GM21423 (cell line): ENCODE results near the gene TMED4.

ENCODE experiments used
- ATAC-seq: cut with Tn5 transposase; IDR thresholded peaks from one replicate; pipeline ENCODE4 v1.9.1; 2021; ENCODE audit warnings: mild to moderate bottlenecking, moderate library complexity; ENCODE audit not compliant: unreplicated experiment

TMED4 gene

DNA sequence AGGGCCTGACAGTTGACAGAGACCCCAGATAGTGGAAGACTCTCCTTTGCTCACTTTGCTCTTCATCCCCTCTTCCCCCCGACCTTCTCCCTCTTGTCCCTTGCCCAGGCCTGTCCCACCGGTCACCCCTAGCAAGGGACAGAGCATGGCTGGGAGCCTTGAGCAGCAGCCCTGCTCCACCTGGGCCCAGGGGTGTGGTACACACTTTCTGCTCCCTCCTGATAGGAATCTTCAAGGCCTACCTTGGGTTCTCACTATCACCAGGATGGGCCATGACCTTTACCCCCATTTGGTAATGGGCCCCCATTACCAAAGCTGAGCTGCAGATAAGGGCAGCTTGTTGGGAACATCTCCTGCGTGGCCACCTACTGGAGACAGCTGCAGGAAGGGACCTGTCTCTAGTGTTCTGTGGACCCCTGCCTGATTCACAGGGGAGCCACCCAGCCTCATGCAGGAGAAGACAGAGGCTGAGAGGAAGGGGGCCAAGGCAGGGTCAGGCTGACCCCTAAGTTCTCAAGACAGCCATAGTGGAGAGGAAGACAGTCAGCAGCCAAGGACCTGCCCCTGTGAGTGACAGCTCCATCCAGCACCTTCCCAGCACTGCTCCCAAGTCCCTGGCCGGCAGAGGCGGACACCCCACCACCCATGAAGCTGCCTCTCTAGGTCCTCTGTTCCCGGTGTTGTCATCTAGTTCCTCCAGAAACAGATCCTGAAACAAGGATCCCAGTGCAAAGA lies 40.0 kb downstream of the TMED4 start:
- no peak for ATAC-seq

DNA sequence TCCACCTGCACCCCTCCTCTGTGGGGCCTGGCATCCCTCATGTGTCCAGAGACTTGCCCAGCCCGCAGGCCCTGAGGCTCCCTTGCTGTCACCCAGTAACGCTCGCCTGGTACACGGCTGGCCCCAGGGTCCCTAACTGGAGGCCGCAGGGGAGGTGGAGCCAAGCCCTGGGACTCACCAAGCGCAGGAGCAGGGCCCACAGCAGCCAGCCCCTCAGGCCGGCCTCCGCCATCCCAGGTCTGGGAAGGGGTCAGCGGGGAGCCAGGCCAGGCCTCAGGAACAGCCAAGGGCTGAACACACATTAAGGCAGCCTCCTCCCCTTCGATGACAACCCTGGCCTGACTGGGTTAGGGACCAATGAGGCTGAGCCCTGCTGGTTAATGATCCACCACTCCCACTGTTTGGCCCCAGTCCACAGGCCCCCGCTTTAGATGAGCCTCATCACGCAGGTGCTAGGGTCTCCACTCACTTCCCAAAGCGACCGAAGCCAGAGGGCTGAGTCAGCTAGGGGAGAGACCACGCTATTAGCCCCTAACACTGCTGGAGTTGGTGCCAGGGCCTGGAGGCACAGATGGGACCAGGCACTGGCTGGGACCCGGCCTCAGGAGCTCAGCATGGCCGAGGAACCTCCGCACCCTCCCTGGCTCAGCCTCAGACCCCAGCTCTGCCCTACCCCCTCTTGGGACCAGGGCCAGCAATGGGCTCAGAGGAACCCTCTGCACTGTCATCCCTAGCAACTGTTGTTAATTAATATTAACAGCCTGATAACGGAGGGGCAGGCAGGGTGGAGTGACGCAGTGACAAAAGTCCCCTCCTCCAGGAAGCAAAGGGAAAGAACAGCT lies 40.8 kb downstream of the TMED4 start, which contains the start of gene NPC1L1:
TSS of gene NPC1L1 (minus strand) at position 303 of the 842 bp plus-strand sequence. CDS start at position 232, 71 bp downstream.
- no peak for ATAC-seq

GRCh38 chr7:44540592-44541027 lies 41.4 kb downstream of the TMED4 start:
- ATAC-seq, result no peak

- ATAC-seq, result no peak
These were observed 42.1 kb downstream of the TMED4 start for GRCh38 chr7:44539669-44540506.

DNA sequence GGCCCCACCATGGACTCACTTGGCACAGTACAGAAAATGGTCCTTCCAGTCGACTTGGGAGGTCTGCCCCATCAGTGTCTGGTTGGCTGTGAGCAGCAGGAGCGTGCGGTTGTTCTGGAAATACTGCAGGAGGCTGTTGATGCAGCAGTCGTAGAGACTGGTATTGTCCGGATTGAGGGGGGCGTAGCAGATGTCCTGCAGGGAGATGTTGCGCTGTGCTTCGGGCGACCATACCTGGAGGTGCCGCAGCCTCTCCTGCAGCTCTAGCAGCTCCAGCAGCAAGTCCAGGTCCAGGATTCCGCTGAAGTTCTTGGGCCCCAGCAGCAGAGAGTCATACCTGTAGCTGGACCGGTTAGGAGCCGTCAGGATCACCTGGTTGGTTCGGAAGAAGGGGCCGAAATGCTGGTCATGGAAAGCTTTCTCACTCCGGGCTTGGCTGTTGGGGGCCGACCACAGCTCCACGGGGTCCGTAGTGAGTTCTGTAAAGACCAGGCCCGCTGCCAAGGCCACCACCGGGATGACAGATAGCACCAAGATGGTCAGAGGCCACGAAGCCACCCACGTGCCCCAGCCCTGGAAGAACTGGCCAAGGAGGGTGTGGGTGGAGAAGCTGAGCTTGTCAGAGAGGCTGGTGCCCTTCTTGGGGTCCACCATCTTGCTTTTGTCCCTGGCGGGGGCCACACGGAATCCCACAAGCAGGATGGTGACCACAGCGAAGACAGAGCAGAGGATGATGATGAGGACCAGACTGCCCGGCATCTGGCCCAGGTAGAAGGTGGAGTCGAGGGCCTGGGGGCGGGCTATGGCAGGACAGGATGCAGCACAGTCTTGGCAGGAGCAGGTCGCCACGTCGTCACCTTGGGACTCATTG lies 43.0 kb downstream of the TMED4 start:
- no peak for ATAC-seq

GRCh38 chr7:44538093-44538797 lies 43.8 kb downstream of the TMED4 start:
- ATAC-seq, result no peak

DNA sequence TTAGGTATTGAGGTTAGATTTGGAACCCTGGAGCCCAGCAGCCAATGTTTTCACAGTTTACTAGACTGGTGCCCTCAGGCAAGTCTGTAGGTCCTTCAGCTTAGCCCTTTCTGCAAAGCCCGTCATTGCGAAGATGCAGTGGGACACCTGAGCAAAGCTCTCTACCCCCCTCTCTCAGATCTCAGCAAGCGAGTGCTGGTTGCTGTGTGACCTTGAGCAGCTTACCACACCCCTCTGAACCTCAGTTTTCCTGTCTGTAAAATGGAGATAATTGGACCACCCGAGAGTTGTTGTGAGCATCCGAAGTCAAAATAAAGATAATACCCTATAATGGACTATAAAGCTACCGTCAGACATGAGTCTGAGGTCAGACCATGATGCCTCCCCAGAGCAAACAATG lies 44.6 kb downstream of the TMED4 start:
- ATAC-seq, result no peak

- ATAC-seq, result no peak
These were observed 45.9 kb downstream of the TMED4 start for GRCh38 chr7:44536090-44536489.

- no peak for ATAC-seq
These were observed 46.5 kb downstream of the TMED4 start for GRCh38 chr7:44535348-44536064.

DNA sequence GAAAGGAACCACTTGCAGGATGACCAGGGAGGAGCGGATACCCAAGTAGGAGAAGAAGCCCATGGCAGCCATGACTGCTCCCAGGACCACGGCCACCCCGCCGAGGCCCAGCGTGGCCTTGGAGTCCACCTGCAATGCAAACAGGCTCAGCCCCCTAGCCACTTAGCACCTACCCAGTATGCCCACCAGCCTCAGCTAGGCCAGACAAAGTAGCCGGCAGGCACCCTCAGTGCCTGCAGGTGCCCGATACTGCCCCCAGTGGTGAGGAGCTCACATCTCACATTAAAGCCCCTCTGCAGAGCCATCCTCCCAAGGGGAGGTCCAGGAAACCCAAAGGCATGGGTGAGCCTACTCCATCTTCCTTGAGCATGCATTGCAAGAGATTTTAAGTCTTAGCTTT lies 47.5 kb downstream of the TMED4 start:
- ATAC-seq, result no peak

DNA sequence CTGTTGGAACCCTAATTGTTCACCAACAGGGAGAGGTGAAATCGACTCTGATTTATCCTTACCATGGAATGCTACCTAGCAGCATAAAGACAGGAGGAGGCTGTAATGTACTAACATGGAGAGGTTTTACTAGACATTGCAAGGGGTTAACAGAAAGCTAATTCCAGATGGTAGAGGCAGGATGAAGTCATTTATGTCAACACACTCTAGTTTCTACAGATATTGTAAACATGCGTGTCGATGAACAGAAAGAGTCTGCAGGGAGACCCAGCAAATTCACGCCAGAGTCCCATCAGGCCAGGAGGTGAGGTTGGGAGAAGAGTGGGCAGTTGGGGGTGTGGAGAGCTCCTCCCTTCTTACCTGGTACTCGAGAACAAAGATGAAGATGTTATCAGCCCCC lies 47.9 kb downstream of the TMED4 start:
- ATAC-seq, result no peak

GRCh38 chr7:44533301-44534055 lies 48.6 kb downstream of the TMED4 start:
- ATAC-seq, result no peak

DNA sequence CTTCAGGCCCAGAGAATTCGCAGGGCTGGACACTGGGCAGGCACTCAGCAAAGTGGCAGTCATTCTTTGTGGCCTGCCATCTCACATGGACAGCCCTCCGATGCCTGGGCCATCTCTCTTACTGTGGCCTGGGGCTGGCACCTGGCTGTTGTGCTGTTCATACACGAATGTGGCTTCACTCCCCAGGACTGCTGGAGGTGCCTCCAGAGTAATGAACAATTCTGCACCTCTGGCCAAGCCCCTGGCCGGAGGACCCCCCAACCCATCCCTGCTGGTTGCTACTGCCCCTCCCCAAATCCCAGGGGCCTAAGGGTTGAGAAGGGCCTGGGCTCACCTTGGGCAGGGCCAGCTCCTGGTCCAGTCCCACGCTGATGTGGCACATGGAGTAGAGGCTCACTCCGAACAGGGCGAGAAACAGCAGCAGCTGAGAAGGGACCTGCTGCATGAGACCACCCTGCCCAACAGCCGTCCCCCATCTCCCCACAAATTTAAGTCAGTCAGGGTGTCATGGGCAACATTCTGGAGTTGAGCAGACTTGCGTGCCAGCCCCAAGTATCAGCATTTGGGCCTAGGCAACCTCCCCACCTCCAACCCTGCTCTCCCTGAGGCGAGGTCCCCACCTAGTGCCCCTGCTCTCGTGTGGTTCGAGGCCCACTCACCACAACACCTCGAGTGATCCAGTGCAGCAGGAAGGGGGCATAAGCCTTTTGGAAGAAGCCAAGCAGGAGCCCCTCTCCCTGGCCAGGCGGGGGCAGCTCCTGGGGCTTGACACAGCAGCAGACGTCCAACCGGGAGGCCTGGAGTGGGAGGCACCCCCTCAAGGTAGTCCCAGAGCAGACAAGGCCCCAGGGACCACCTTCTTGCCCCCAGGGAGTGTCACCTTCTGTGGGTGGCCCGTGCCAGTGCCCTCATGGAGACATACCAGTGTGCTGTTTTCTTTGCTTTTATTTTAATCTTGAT lies 50.3 kb downstream of the TMED4 start:
- ATAC-seq, result no peak

- ATAC-seq, result no peak
These were observed 51.0 kb downstream of the TMED4 start for GRCh38 chr7:44530990-44531389.
